H1 (cell line): ENCODE measurements around the gene LRRC28. TPM values are rescaled to one million over a fixed set of nuclear protein-coding genes. Genes with fewer than 3 reads are reported as not detected.

ENCODE experiments used
- ASH2L ChIP-seq: fragments of 200-600, 300-600 bp; sonication (generic); IDR thresholded peaks from one replicate; pipeline ENCODE4 v1.7.1; 2017; ENCODE audit warnings: low read length
- CBX8 ChIP-seq: fragments of 300-800, 300-1000 bp; sonication (generic); IDR thresholded peaks from 2 replicates; pipeline ENCODE4 v1.7.1; 2016; ENCODE audit warnings: low read depth, low read length, borderline replicate concordance
- CEBPB ChIP-seq: IDR thresholded peaks from 2 replicates; pipeline ENCODE4 v1.6.1; 2012; ENCODE audit warnings: low read depth, low read length
- RFX5 ChIP-seq: IDR thresholded peaks from 2 replicates; pipeline ENCODE4 v1.6.1; 2011; ENCODE audit warnings: low read depth, low read length, improper control_type of control experiment, borderline replicate concordance
- SIN3A ChIP-seq, 2 experiments: IDR thresholded peaks in 1 of 2; conservative IDR thresholded peaks in 1 of 2; 2 replicates each; pipeline ENCODE4 v1.6.1; 2011 to 2012; ENCODE audit warnings: low read length in 2 of 2, improper control_type of control experiment in 1 of 2, low read depth in 1 of 2, mild to moderate bottlenecking in 1 of 2
- SRF ChIP-seq: IDR thresholded peaks from 2 replicates; pipeline ENCODE4 v1.6.1; 2011; ENCODE audit warnings: mild to moderate bottlenecking, low read depth, low read length, moderate library complexity
- TEAD4 ChIP-seq: IDR thresholded peaks from 2 replicates; pipeline ENCODE4 v1.6.1; 2012; ENCODE audit warnings: low read depth, low read length, inconsistent platforms, mixed read lengths
- polyA plus RNA-seq, 7 experiments: library from polyadenylated mRNA; depleted of rRNA in 3 of 7; stranded (reverse) in 5 of 7; unstranded in 2 of 7; fragments of >200 nt in 5 of 7; fragments of 200-250 nt in 2 of 7; gene quantifications; 1 replicate in 5 of 7; 2 replicates in 1 of 7; 4 replicates in 1 of 7; pipeline versions ENCODE4 v1.2.1 to v1.2.3, GENCODE V29; 2011 to 2013; ENCODE audit warnings: missing spikeins in 2 of 7, mixed read lengths in 2 of 7
- total RNA-seq: library from RNA; stranded (reverse); fragmentation: NEBNext Ultra II Directional; extraction: Animal tissue kit (Norgen Biotek cat#: 25700); gene quantifications from 2 replicates; pipeline ENCODE4 v1.2.1, GENCODE V29; 2021
- TF ChIP-seq, protein P1 (sequence below), 3 experiments: IDR thresholded peaks; 1 replicate in 2 of 3; 2 replicates in 1 of 3; pipeline versions ENCODE4 v1.5.1 to v1.6.1; 2011; ENCODE audit warnings: low read length in 3 of 3, mild to moderate bottlenecking in 3 of 3, inconsistent platforms in 2 of 3, low read depth in 1 of 3, moderate library complexity in 1 of 3; ENCODE audit not compliant: insufficient read depth in 1 of 3; ENCODE audit errors: control extremely low read depth in 1 of 3
- TF ChIP-seq, protein P2 (sequence below): IDR thresholded peaks from 2 replicates; pipeline ENCODE4 v1.6.1; 2012; ENCODE audit warnings: low read length, inconsistent platforms

The LRRC28 gene
- total and polyA plus RNA-seq, 2 of the 8 experiments (the other 6 are each of a cell fraction or from before 2014, with no cell fraction given): 20.2 to 23.3 TPM

DNA sequence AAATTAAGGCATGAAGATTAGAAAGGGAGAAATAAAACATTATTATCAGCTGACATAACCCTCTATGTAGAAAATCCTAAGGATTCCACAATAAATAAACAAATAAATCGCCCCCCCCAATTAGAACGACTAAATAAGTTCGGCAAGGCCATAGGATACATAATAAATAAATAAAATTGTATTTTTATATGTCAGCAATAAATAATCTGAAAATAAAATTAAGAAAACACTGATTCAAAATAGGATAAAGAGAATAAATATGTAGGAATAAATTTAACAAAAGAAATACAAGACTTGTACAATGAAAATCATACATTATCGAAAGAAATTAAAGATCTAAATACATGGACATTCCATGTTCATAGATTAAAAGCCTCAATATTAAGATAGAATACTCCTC lies 7.0 kb upstream of the LRRC28 start (continued):
- TF ChIP-seq, protein P1, sequence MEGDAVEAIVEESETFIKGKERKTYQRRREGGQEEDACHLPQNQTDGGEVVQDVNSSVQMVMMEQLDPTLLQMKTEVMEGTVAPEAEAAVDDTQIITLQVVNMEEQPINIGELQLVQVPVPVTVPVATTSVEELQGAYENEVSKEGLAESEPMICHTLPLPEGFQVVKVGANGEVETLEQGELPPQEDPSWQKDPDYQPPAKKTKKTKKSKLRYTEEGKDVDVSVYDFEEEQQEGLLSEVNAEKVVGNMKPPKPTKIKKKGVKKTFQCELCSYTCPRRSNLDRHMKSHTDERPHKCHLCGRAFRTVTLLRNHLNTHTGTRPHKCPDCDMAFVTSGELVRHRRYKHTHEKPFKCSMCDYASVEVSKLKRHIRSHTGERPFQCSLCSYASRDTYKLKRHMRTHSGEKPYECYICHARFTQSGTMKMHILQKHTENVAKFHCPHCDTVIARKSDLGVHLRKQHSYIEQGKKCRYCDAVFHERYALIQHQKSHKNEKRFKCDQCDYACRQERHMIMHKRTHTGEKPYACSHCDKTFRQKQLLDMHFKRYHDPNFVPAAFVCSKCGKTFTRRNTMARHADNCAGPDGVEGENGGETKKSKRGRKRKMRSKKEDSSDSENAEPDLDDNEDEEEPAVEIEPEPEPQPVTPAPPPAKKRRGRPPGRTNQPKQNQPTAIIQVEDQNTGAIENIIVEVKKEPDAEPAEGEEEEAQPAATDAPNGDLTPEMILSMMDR (IDR thresholded peaks at IDR 0.05; ENCODE audit: control extremely low read depth in 1 of 3, insufficient read depth in 1 of 3, low read depth in 1 of 3, low read length in 3 of 3): no peak
- no peak for TF ChIP-seq CEBPB
- TF ChIP-seq ASH2L: no peak
- TF ChIP-seq RFX5: no peak
- TF ChIP-seq, protein P2, sequence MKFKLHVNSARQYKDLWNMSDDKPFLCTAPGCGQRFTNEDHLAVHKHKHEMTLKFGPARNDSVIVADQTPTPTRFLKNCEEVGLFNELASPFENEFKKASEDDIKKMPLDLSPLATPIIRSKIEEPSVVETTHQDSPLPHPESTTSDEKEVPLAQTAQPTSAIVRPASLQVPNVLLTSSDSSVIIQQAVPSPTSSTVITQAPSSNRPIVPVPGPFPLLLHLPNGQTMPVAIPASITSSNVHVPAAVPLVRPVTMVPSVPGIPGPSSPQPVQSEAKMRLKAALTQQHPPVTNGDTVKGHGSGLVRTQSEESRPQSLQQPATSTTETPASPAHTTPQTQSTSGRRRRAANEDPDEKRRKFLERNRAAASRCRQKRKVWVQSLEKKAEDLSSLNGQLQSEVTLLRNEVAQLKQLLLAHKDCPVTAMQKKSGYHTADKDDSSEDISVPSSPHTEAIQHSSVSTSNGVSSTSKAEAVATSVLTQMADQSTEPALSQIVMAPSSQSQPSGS: no peak
- TF ChIP-seq SIN3A (conservative IDR thresholded peaks at IDR 0.05 in 1 of 2, IDR thresholded peaks at IDR 0.05 in 1 of 2; ENCODE audit: low read depth in 1 of 2, low read length in 2 of 2): no peak
- no peak for TF ChIP-seq CBX8
- no peak for TF ChIP-seq SRF
- no peak for TF ChIP-seq TEAD4
- TF ChIP-seq, all 59 proteins: peak for 0
